ENCODE results near the gene CLCN1.

DNA sequence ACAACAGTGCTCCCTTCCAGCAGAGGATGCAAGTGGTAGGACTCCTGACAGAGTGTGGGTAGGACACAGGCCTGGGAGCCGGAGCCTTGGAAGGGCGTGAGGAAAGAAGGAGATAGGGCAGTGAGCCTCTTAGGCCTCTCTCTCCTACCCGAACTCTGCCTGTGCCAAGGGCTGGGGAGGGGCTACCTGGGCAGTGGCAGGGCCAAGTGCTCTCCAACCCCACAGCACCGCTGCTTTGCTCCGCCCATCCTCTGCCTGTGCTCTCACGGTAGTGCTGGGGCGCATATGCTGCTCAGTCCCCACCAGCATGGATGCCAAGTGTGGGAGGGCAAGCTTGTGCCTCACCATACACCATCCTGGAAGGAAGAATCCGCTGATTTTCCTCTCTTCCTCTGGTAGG, 39.1 kb downstream of the CLCN1 start:
- TF ChIP-seq POLR2A (IDR thresholded peaks at IDR 0.05; ENCODE audit: low read length) (no peak), GATA1 (IDR thresholded peaks at IDR 0.05; ENCODE audit: low read depth, low read length) (no peak)

Data from erythroblast (primary cell).